Spleen (tissue), 7 donors: ENCODE measurements around the gene FBXO9.

Experiments used
- CTCF ChIP-seq, 11 experiments: fragments of 200-600 bp in 7 of 11; fragments of 450-650 bp in 4 of 11; sonication (generic) in 4 of 11; IDR thresholded peaks in 8 of 11; conservative IDR thresholded peaks in 3 of 11; 1 replicate in 7 of 11; 2 replicates in 4 of 11; pipeline versions ENCODE4 v1.4.0 to v1.8.0; 2016 to 2021; ENCODE audit warnings: antibody characterized with exemption in 11 of 11, inconsistent platforms in 4 of 11, mild to moderate bottlenecking in 1 of 11
- POLR2A ChIP-seq, 3 donors: fragments of 450-650 bp; IDR thresholded peaks; one replicate each; pipeline ENCODE4 v1.5.1; 2017; ENCODE audit warnings: antibody characterized with exemption in 3 of 3, mild to moderate bottlenecking in 1 of 3
- POLR2AphosphoS5 ChIP-seq, 3 donors: sonication (generic); formaldehyde crosslinking; IDR thresholded peaks; one replicate each; pipeline ENCODE4 v1.5.1; 2017; ENCODE audit warnings: antibody characterized with exemption in 3 of 3
- donor health status: DM: no; HTN: no; CAD: no; lungs with moderate emphysema.
- donor health status: DM: no; HTN: no; CAD: no.
- donor health status: DM: no; HTN: no; CAD: no.

GRCh38 chr6:53032849-53033248 is 32.4 kb upstream of the FBXO9 start:
- TF ChIP-seq CTCF (IDR thresholded peaks at IDR 0.05 in 8 of 11, conservative IDR thresholded peaks at IDR 0.05 in 3 of 11) (no peak), POLR2A (IDR thresholded peaks at IDR 0.05) (no peak), POLR2AphosphoS5 (IDR thresholded peaks at IDR 0.05) (no peak)
